Neuronal stem cell (in vitro differentiated cells): ENCODE results near the gene HOXD13.

ENCODE experiments used
- DNase-seq: peaks from one replicate; pipeline ENCODE4 v3.0.0-alpha.2; 2013; ENCODE audit warnings: low spot score
- H2AFZ ChIP-seq: one replicate; pipeline ENCODE4 v1.6.1; 2013; ENCODE audit warnings: mild to moderate bottlenecking, low read length, inconsistent platforms
- H2AK5ac ChIP-seq: 2 replicates; pipeline ENCODE4 v1.6.1; 2013; ENCODE audit warnings: low read depth, mild to moderate bottlenecking, inconsistent platforms, low read length, moderate library complexity, mixed read lengths
- H2BK120ac ChIP-seq: 2 replicates; pipeline ENCODE4 v1.6.1; 2013; ENCODE audit warnings: low read depth, mild to moderate bottlenecking, inconsistent platforms, low read length, moderate library complexity, mixed read lengths
- H2BK12ac ChIP-seq: one replicate; pipeline ENCODE4 v1.6.1; 2013; ENCODE audit warnings: low read length, inconsistent platforms
- H2BK15ac ChIP-seq: 2 replicates; pipeline ENCODE4 v1.6.1; 2013; ENCODE audit warnings: mild to moderate bottlenecking, low read length, inconsistent platforms, mixed read lengths
- H2BK5ac ChIP-seq: one replicate; pipeline ENCODE4 v1.6.1; 2013; ENCODE audit warnings: inconsistent platforms, mild to moderate bottlenecking, low read length, moderate library complexity
- H3K14ac ChIP-seq: one replicate; pipeline ENCODE4 v1.6.1; 2013; ENCODE audit warnings: low read length, inconsistent platforms
- H3K18ac ChIP-seq: 2 replicates; pipeline ENCODE4 v1.6.1; 2013; ENCODE audit warnings: low read length, inconsistent platforms
- H3K23ac ChIP-seq: 2 replicates; pipeline ENCODE4 v1.6.1; 2013; ENCODE audit warnings: low read depth, mild to moderate bottlenecking, mixed read lengths, low read length, inconsistent platforms; ENCODE audit not compliant: poor library complexity
- H3K27ac ChIP-seq: replicated peaks from 3 replicates; pipeline ENCODE4 v1.5.1; 2013; ENCODE audit warnings: low read length, inconsistent platforms
- H3K27me3 ChIP-seq, 3 experiments: 2 replicates each; pipeline ENCODE4 v1.6.1; 2013; ENCODE audit warnings: low read length in 3 of 3, mild to moderate bottlenecking in 2 of 3, inconsistent platforms in 1 of 3, low read depth in 1 of 3, mixed read lengths in 1 of 3, moderate library complexity in 1 of 3; ENCODE audit not compliant: control insufficient read depth in 3 of 3, insufficient read depth in 3 of 3
- H3K36me3 ChIP-seq, 2 donors: replicated peaks in 1 of 2; 2 replicates each; pipeline ENCODE4 v1.6.1; 2013; ENCODE audit warnings: low read length in 2 of 2; ENCODE audit not compliant: control insufficient read depth in 2 of 2, insufficient read depth in 2 of 2
- H3K4ac ChIP-seq: 2 replicates; pipeline ENCODE4 v1.6.1; 2013; ENCODE audit warnings: inconsistent platforms, mild to moderate bottlenecking, low read length, moderate library complexity
- H3K4me1 ChIP-seq, 2 donors: 1 replicate in 1 of 2; 2 replicates in 1 of 2; pipeline ENCODE4 v1.6.1; 2013; ENCODE audit warnings: low read length in 2 of 2, low read depth in 1 of 2; ENCODE audit not compliant: control insufficient read depth in 2 of 2, insufficient read depth in 1 of 2
- H3K4me2 ChIP-seq: one replicate; pipeline ENCODE4 v1.6.1; 2013; ENCODE audit warnings: mild to moderate bottlenecking, low read length, inconsistent platforms; ENCODE audit not compliant: insufficient read depth, poor library complexity, severe bottlenecking
- H3K4me3 ChIP-seq, 2 donors: 2 replicates each; pipeline ENCODE4 v1.5.1; 2013; ENCODE audit warnings: low read length in 2 of 2, mild to moderate bottlenecking in 2 of 2, inconsistent platforms in 1 of 2, moderate library complexity in 1 of 2
- H3K79me1 ChIP-seq: one replicate; pipeline ENCODE4 v1.6.1; 2013; ENCODE audit warnings: low read depth, mild to moderate bottlenecking, inconsistent platforms, low read length, moderate library complexity
- H3K9ac ChIP-seq: one replicate; pipeline ENCODE4 v1.6.1; 2013; ENCODE audit warnings: mild to moderate bottlenecking, low read depth, low read length, inconsistent platforms; ENCODE audit not compliant: poor library complexity
- H3K9me3 ChIP-seq, 2 donors: replicated peaks in 1 of 2; 2 replicates each; pipeline versions ENCODE3 to v1.6.1; 2013; ENCODE audit warnings: low read length in 2 of 2, mild to moderate bottlenecking in 2 of 2, inconsistent platforms in 1 of 2, low read depth in 1 of 2, mixed read lengths in 1 of 2, moderate library complexity in 1 of 2; ENCODE audit not compliant: control insufficient read depth in 2 of 2, insufficient read depth in 1 of 2
- H4K8ac ChIP-seq: one replicate; pipeline ENCODE4 v1.6.1; 2013; ENCODE audit warnings: low read depth, mild to moderate bottlenecking, inconsistent platforms, low read length, moderate library complexity
- H4K91ac ChIP-seq: one replicate; pipeline ENCODE4 v1.6.1; 2013; ENCODE audit warnings: low read length, low read depth, mild to moderate bottlenecking, inconsistent platforms; ENCODE audit not compliant: poor library complexity
- WGBS, 2 donors: extraction: QIAGEN DNeasy Blood & Tissue Kit; methylation state at CpG; one replicate each; pipeline ENCODE4 v1.1.7; 2013; ENCODE audit warnings: missing lambda C conversion rate in 2 of 2, mixed read lengths in 1 of 2; ENCODE audit not compliant: insufficient read length in 2 of 2, insufficient replicate concordance in 1 of 2; ENCODE audit errors: extremely low coverage in 2 of 2; 5-methylcytosine and 5-hydroxymethylcytosine counted together

Gene HOXD13

GRCh38 chr2:176114120-176114929 is 21.8 kb downstream of the HOXD13 start:
- H2BK5ac ChIP-seq, result no peak overlapping the region
- H3K4me3 ChIP-seq, result no peak overlapping the region
- DNase-seq, result no peak
- H4K8ac ChIP-seq, result no peak overlapping the region
- no peak overlapping the region for H4K91ac ChIP-seq
- no peak overlapping the region for H2BK12ac ChIP-seq
- H3K9ac ChIP-seq, result no peak overlapping the region
- H3K9me3 ChIP-seq, result peaks cover 5 to 7% of the 10 kb centered on the region in 2 donors
- H3K4ac ChIP-seq, result no peak overlapping the region
- no peaks in the 10 kb centered on the region for H3K36me3 ChIP-seq
- H3K18ac ChIP-seq, result no peak overlapping the region
- no peak overlapping the region for H3K27ac ChIP-seq
- H2AFZ ChIP-seq, result no peak overlapping the region
- H3K14ac ChIP-seq, result no peak overlapping the region
- no peaks in the 10 kb centered on the region for H3K79me1 ChIP-seq
- no peak overlapping the region for H2BK120ac ChIP-seq
- H3K27me3 ChIP-seq, result peaks cover 43 to 99% (median 96%) of the 10 kb centered on the region in 3 experiments
- H2BK15ac ChIP-seq, result no peak overlapping the region
- H3K4me2 ChIP-seq, result no peak overlapping the region
- H2AK5ac ChIP-seq, result no peak overlapping the region
- WGBS, 2 donors, result no CpG with 5 or more reads among the region's 26 CpGs
- no peak overlapping the region for H3K23ac ChIP-seq
- no peaks in the 10 kb centered on the region for H3K4me1 ChIP-seq

- DNase-seq, result no peak
- H4K91ac ChIP-seq, result no peak overlapping the region
Observed at GRCh38 chr2:176114930-176115625, 22.6 kb downstream of the HOXD13 start.

GRCh38 chr2:176115883-176116813 is 23.6 kb downstream of the HOXD13 start, which contains the start of gene HOXD10:
TSS of gene HOXD10 (plus strand) at chr2:176116778. CDS start at chr2:176116834, 56 bp downstream.
- no peaks in the 10 kb centered on the region for H3K36me3 ChIP-seq
- H3K4me1 ChIP-seq, result no peaks in the 10 kb centered on the region
- no peak within 1 kb of the TSS for H3K27ac ChIP-seq
- H3K4me3 ChIP-seq, result no peak within 1 kb of the TSS
- no CpG with 5 or more reads among the region's 66 CpGs for WGBS, 2 donors
- H3K14ac ChIP-seq, result no peak within 1 kb of the TSS
- peaks cover 53 to 99% (median 96%) of the 10 kb centered on the region in 3 experiments for H3K27me3 ChIP-seq
- H3K79me1 ChIP-seq, result no peaks in the 10 kb centered on the region
- peak within 1 kb of the TSS; percentile 13 for H3K4me2 ChIP-seq
- H2BK15ac ChIP-seq, result no peak within 1 kb of the TSS
- H2AFZ ChIP-seq, result peak within 1 kb of the TSS; percentile 49
- no peak within 1 kb of the TSS for H3K9ac ChIP-seq
- peaks cover 5 to 7% of the 10 kb centered on the region in 2 donors for H3K9me3 ChIP-seq
- no peak for DNase-seq
- H3K18ac ChIP-seq, result no peak within 1 kb of the TSS
- no peak within 1 kb of the TSS for H2BK12ac ChIP-seq
- H2AK5ac ChIP-seq, result no peak within 1 kb of the TSS
- H2BK120ac ChIP-seq, result no peak within 1 kb of the TSS
- no peak within 1 kb of the TSS for H3K4ac ChIP-seq
- no peak within 1 kb of the TSS for H2BK5ac ChIP-seq
- no peak within 1 kb of the TSS for H4K8ac ChIP-seq
- no peak within 1 kb of the TSS for H3K23ac ChIP-seq
- no peak within 1 kb of the TSS for H4K91ac ChIP-seq

More at GRCh38 chr2:176114930-176115625, 22.6 kb downstream of the HOXD13 start:
- no peak overlapping the region for H2BK15ac ChIP-seq
- no peak overlapping the region for H3K23ac ChIP-seq
- H3K14ac ChIP-seq, result no peak overlapping the region
- no peak overlapping the region for H3K4me2 ChIP-seq
- peaks cover 5 to 7% of the 10 kb centered on the region in 2 donors for H3K9me3 ChIP-seq
- H2AK5ac ChIP-seq, result no peak overlapping the region
- H2BK120ac ChIP-seq, result no peak overlapping the region
- no peak overlapping the region for H3K9ac ChIP-seq
- no peaks in the 10 kb centered on the region for H3K79me1 ChIP-seq
- no peak overlapping the region for H3K18ac ChIP-seq
- no peak overlapping the region for H2BK12ac ChIP-seq
- H3K36me3 ChIP-seq, result no peaks in the 10 kb centered on the region
- H3K27me3 ChIP-seq, result peaks cover 44 to 99% (median 96%) of the 10 kb centered on the region in 3 experiments
- H2AFZ ChIP-seq, result no peak overlapping the region
- no peak overlapping the region for H3K27ac ChIP-seq
- WGBS, 2 donors, result no CpG with 5 or more reads among the region's 16 CpGs
- no peaks in the 10 kb centered on the region for H3K4me1 ChIP-seq
- H2BK5ac ChIP-seq, result no peak overlapping the region
- no peak overlapping the region for H3K4ac ChIP-seq
- no peak overlapping the region for H4K8ac ChIP-seq
- no peak overlapping the region for H3K4me3 ChIP-seq
